Activated naive CD8-positive, alpha-beta T cell (primary cell): Measurements from ENCODE around the gene FTCDNL1.

Source experiments
- H3K27ac Mint-ChIP-seq: one replicate; pipeline ENCODE4 v1.8.0; 2021; ENCODE audit warnings: mixed read lengths
- H3K27me3 Mint-ChIP-seq: one replicate; pipeline ENCODE4 v1.8.0; 2021; ENCODE audit warnings: mixed read lengths
- H3K36me3 Mint-ChIP-seq: one replicate; pipeline ENCODE4 v1.8.0; 2021; ENCODE audit warnings: mixed read lengths
- H3K4me1 Mint-ChIP-seq: one replicate; pipeline ENCODE4 v1.8.0; 2021; ENCODE audit warnings: low read depth, mixed read lengths
- H3K4me3 Mint-ChIP-seq: one replicate; pipeline ENCODE4 v1.8.0; 2021; ENCODE audit warnings: mild to moderate bottlenecking, mixed read lengths
- H3K9me3 Mint-ChIP-seq: one replicate; pipeline ENCODE4 v1.8.0; 2021; ENCODE audit warnings: low read depth, mixed read lengths

The FTCDNL1 gene

DNA sequence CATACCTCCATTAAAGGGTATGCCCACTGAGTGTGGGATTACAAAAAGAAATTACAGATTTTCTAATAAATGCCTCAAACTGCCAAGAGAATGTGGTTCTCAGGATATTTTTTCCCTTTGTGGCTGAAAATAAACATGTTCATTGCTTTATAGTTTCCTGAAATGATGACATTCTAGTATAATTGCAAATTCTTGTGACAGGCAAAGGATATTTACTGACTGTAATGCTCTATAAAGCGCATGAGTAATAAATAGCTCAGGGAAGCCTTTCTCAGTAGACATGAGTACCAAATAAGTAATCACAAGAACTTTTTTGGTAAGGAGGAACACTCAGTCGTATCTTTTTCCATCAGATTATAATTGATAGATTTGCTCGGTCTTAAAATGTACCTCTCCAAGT lies 72.3 kb downstream of the FTCDNL1 start:
- Mint-ChIP-seq H3K36me3 (peaks cover 11% of the 10 kb centered on the region), H3K4me1 (no peaks in the 10 kb centered on the region), H3K27ac (no peak overlapping the region), H3K27me3 (no peaks in the 10 kb centered on the region), H3K9me3 (no peaks in the 10 kb centered on the region), H3K4me3 (no peak overlapping the region)

GRCh38 chr2:199777916-199778315 lies 73.1 kb downstream of the FTCDNL1 start:
- Mint-ChIP-seq H3K27ac (no peak overlapping the region), H3K4me1 (no peaks in the 10 kb centered on the region), H3K27me3 (no peaks in the 10 kb centered on the region), H3K4me3 (no peak overlapping the region), H3K9me3 (no peaks in the 10 kb centered on the region), H3K36me3 (peaks cover 9% of the 10 kb centered on the region)

- no peak overlapping the region for H3K4me3 Mint-ChIP-seq
- H3K36me3 Mint-ChIP-seq, result peaks cover 7% of the 10 kb centered on the region
- no peaks in the 10 kb centered on the region for H3K4me1 Mint-ChIP-seq
- no peaks in the 10 kb centered on the region for H3K9me3 Mint-ChIP-seq
- H3K27me3 Mint-ChIP-seq, result no peaks in the 10 kb centered on the region
- no peak overlapping the region for H3K27ac Mint-ChIP-seq
Observed at GRCh38 chr2:199777315-199777714, 73.7 kb downstream of the FTCDNL1 start.

- H3K36me3 Mint-ChIP-seq, result no peaks in the 10 kb centered on the region
- H3K4me3 Mint-ChIP-seq, result no peak overlapping the region
- H3K27ac Mint-ChIP-seq, result no peak overlapping the region
- H3K27me3 Mint-ChIP-seq, result no peaks in the 10 kb centered on the region
- no peaks in the 10 kb centered on the region for H3K9me3 Mint-ChIP-seq
- no peaks in the 10 kb centered on the region for H3K4me1 Mint-ChIP-seq
Observed at GRCh38 chr2:199775267-199775666, 75.7 kb downstream of the FTCDNL1 start.

- peaks cover 4% of the 10 kb centered on the region for H3K36me3 Mint-ChIP-seq
- H3K27ac Mint-ChIP-seq, result no peak overlapping the region
Observed at GRCh38 chr2:199772035-199772976, 78.7 kb downstream of the FTCDNL1 start.

GRCh38 chr2:199770716-199771115 lies 80.3 kb downstream of the FTCDNL1 start:
- H3K4me1 Mint-ChIP-seq, result no peaks in the 10 kb centered on the region
- peaks cover 4% of the 10 kb centered on the region for H3K36me3 Mint-ChIP-seq
- no peak overlapping the region for H3K27ac Mint-ChIP-seq
- H3K9me3 Mint-ChIP-seq, result no peaks in the 10 kb centered on the region
- H3K27me3 Mint-ChIP-seq, result no peaks in the 10 kb centered on the region
- no peak overlapping the region for H3K4me3 Mint-ChIP-seq

More at GRCh38 chr2:199772035-199772976, 78.7 kb downstream of the FTCDNL1 start:
- Mint-ChIP-seq H3K27me3 (no peaks in the 10 kb centered on the region), H3K9me3 (no peaks in the 10 kb centered on the region), H3K4me3 (no peak overlapping the region), H3K4me1 (no peaks in the 10 kb centered on the region)

DNA sequence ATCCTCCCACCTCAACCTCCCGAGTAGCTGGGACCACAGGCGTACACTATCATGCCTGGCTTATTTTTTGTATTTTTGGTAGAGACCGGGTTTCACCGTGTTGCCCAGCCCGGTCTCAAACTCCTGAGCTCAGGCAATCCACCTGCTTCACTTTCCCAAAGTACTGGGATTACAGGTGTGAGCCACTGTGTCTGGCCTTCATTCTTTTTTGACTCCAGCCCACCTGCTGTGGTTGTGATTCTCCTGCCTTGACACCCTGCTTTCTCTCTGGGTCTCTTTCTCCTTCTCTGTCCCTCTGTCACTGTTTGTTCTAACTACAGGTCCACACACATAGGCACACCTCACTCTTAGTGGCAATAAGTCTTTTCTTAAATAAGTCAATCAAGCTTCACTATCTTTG lies 85.3 kb downstream of the FTCDNL1 start:
- no peaks in the 10 kb centered on the region for H3K9me3 Mint-ChIP-seq
- no peaks in the 10 kb centered on the region for H3K4me1 Mint-ChIP-seq
- H3K36me3 Mint-ChIP-seq, result peaks cover 4% of the 10 kb centered on the region
- H3K4me3 Mint-ChIP-seq, result no peak overlapping the region
- H3K27ac Mint-ChIP-seq, result no peak overlapping the region
- H3K27me3 Mint-ChIP-seq, result no peaks in the 10 kb centered on the region

GRCh38 chr2:199764273-199764800 lies 86.7 kb downstream of the FTCDNL1 start:
- Mint-ChIP-seq H3K9me3 (no peaks in the 10 kb centered on the region), H3K4me1 (no peaks in the 10 kb centered on the region), H3K4me3 (no peak overlapping the region), H3K27me3 (no peaks in the 10 kb centered on the region), H3K27ac (no peak overlapping the region), H3K36me3 (no peaks in the 10 kb centered on the region)

DNA sequence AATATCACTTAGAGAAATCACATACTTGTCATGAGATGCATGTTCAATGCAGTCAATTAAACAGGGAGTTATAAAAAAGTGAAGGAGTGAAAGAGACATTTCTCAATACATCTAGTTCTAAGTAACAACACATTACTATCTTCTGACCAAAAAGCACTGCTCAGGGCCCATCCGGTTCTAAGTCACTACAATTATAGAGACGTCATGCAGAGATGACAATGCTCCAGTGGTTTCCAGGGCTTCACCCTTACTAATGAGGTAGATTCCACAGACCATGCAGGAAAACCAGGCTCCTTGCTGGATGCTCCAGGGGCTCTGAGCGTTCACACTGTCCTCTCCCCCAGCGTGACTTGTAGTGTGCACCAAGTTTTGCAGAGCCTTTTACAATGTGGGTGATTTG lies 88.0 kb downstream of the FTCDNL1 start:
- Mint-ChIP-seq H3K4me3 (no peak overlapping the region), H3K9me3 (no peaks in the 10 kb centered on the region), H3K36me3 (no peaks in the 10 kb centered on the region), H3K27me3 (no peaks in the 10 kb centered on the region), H3K27ac (no peak overlapping the region), H3K4me1 (no peaks in the 10 kb centered on the region)

- H3K4me3 Mint-ChIP-seq, result no peak overlapping the region
Observed at GRCh38 chr2:199760574-199760973, 90.4 kb downstream of the FTCDNL1 start.

GRCh38 chr2:199757233-199757870 lies 93.6 kb downstream of the FTCDNL1 start:
- Mint-ChIP-seq H3K4me1 (no peaks in the 10 kb centered on the region), H3K4me3 (no peak overlapping the region), H3K27me3 (peaks cover 3% of the 10 kb centered on the region), H3K9me3 (no peaks in the 10 kb centered on the region), H3K27ac (no peak overlapping the region), H3K36me3 (no peaks in the 10 kb centered on the region)

More at GRCh38 chr2:199760574-199760973, 90.4 kb downstream of the FTCDNL1 start:
- no peaks in the 10 kb centered on the region for H3K9me3 Mint-ChIP-seq
- H3K27me3 Mint-ChIP-seq, result peaks cover 2% of the 10 kb centered on the region
- no peaks in the 10 kb centered on the region for H3K36me3 Mint-ChIP-seq
- no peaks in the 10 kb centered on the region for H3K4me1 Mint-ChIP-seq
- H3K27ac Mint-ChIP-seq, result no peak overlapping the region

- H3K9me3 Mint-ChIP-seq, result no peaks in the 10 kb centered on the region
- no peak overlapping the region for H3K27ac Mint-ChIP-seq
- H3K27me3 Mint-ChIP-seq, result peaks cover 6% of the 10 kb centered on the region
- H3K4me1 Mint-ChIP-seq, result no peaks in the 10 kb centered on the region
- H3K36me3 Mint-ChIP-seq, result no peaks in the 10 kb centered on the region
- no peak overlapping the region for H3K4me3 Mint-ChIP-seq
Observed at GRCh38 chr2:199756743-199757142, 94.2 kb downstream of the FTCDNL1 start.

- Mint-ChIP-seq H3K4me3 (no peak overlapping the region), H3K27ac (no peak overlapping the region), H3K36me3 (no peaks in the 10 kb centered on the region), H3K4me1 (no peaks in the 10 kb centered on the region), H3K27me3 (peaks cover 6% of the 10 kb centered on the region), H3K9me3 (no peaks in the 10 kb centered on the region)
Observed at GRCh38 chr2:199756211-199756610, 94.8 kb downstream of the FTCDNL1 start.

DNA sequence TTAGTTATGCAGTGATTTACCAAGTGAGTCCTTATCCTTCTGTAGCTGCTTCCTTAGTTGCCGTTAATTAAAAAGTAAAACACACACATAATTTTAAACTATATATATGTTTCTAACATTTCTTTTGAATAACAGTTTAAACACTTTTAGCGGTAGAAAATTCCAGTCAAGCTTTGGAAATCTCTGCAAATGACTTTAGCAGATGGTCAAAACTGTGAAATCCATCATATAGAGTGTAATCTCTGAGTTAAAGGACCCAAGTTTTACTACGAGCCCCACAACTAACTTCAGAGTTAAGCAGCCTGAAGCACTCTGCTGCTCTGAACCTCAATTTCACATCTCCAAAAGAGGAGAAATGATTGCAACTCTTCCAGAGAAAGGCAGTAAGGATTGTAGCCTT lies 96.2 kb downstream of the FTCDNL1 start:
- Mint-ChIP-seq H3K27ac (no peak overlapping the region), H3K9me3 (no peaks in the 10 kb centered on the region), H3K27me3 (peaks cover 6% of the 10 kb centered on the region), H3K36me3 (no peaks in the 10 kb centered on the region), H3K4me3 (no peak overlapping the region), H3K4me1 (no peaks in the 10 kb centered on the region)

- Mint-ChIP-seq H3K36me3 (no peaks in the 10 kb centered on the region), H3K27me3 (peaks cover 4% of the 10 kb centered on the region), H3K4me1 (no peaks in the 10 kb centered on the region), H3K9me3 (no peaks in the 10 kb centered on the region), H3K4me3 (no peak overlapping the region), H3K27ac (no peak overlapping the region)
Observed at GRCh38 chr2:199751492-199752120, 99.4 kb downstream of the FTCDNL1 start.
